GM18508 (cell line): Measurements from ENCODE around the gene ITLN1.
"Not testable (repeated sequence)": the region's sequence is repeated elsewhere in the genome, so short reads cannot be mapped to it uniquely, and the experiment has no call there.

Experiments
- ATAC-seq: cut with Tn5 transposase; IDR thresholded peaks from one replicate; pipeline ENCODE4 v1.9.1; 2021; ENCODE audit warnings: moderate number of reproducible peaks; ENCODE audit not compliant: insufficient read depth, unreplicated experiment

Gene ITLN1

DNA sequence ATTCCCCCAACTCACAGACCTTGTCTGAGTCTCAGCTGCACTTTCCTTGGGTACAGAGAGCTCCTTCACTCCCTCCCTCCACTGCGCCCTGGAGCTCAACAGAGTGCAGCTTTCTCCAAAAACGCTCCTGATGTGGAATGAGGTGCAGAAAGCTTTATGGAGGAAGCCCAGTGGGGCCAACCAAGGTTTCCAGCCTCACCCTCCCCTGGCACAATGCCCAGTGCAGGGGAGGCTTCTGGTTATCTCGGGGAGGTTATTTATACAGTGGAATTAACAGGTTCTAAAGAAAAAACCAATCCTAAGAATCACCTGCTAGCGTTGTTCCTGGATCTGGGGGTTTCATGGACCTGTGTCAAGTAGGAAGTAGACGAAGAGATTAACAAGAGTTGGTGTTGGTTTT is at the start of gene ITLN1:
Gene ITLN1 (minus strand): TSS at position 139 of the 400 bp plus-strand sequence. CDS start 303 bp downstream, outside the sequence.
- ATAC-seq = no peak

DNA sequence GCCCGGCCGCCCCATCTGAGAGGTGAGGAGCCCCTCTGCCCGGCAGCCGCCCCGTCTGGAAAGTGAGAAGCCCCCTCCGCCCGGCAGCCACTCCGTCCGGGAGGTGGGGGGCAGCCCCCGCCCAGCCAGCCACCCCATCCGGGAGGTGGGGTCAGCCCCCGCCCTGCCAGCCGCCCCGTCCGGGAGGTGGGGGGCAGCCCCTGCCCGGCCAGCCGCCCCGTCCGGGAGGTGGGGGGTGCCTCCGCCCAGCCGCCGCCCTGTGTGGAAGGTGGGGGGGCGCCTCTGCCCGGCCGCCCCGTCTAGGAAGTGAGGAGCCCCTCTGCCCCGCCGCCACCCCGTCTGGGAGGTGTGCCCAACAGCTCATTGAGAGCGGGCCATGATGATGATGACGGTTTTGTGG is 48.3 kb upstream of the ITLN1 start:
- not testable (repeated sequence) for ATAC-seq

DNA sequence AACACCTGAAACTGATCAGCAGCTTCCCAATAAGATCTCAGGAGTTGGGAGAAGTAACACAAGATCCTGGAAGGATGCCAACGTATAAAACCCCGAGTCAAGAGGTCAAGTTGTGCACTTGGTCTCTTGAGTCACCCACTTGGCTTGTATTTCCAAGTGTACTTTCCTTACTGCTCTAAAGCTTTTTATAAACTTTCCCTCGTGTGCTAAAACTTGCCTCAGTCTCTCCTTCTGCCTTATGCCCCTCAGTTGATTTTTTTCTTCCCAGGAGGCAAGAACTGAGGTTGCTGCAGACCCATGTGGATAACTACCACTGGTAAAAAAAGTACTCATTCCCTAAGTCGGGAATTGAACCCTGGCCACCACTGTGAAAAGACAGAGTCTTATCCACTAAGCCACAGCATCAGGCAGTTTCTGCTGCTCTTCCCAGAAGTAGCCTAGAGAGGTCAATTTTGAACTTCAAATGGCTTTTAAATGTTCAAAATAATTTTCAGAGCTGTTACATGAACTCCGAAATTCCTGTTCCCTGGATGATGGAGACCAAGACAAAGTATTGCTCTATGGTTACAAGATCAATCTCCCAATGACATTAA is 40.8 kb upstream of the ITLN1 start:
- no peak for ATAC-seq

DNA sequence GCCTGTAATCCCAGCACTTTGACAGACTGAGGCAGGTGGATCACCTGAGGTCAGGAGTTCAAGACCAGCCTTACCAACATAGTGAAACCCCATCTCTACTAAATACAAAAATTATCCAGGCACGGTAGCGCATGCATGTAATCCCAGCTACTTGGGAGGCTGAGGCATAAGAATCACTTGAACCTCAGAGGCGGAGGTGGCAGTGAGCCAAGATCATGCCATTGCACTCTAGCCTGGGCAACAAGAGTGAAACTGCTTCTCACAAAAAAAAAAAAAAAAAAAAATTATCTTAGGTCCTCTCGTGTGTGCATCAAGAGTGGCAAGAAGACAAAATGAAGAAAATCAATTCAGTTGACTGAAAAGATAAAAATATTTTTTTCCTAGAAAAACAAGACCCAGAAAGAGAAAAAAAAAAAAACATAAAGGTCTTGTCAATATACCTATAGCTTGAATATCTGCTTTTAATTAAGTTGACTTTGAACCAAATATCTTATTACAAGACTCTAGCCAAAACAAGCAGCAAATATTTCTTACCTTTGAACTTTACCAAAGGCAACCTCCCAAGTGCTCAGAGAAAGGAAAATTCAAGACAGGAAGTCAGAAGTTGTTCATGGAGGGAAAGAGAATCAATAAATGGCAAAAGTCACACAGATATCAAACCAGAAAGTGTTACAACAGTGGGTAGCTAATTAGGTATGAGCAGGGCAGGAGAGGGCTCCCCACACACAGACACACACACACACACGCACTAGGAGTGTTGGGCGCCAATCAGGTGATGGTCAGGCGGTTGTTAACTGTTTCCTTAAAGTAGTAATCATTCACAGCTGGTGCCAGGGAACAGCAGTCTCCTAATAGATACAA is 40.0 kb upstream of the ITLN1 start:
- no peak for ATAC-seq

DNA sequence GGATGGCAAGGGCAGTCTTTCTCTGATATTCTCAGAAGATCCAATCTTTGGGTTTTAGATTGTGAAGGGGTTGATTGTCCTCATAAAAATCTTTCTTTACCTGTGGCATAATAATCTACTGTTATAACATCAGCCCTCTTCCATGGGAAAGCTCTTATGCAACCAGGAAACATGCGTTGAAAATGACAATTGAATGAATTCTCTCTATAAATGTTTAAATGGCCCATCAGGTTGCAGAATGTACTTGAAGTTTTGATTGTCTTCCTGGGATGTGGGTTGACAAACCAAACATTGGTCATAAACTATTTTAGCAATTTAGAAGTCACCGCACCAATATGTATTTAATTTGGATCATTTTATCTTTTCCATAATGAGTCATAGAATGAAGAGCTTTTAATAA is 31.7 kb upstream of the ITLN1 start:
- no peak for ATAC-seq

DNA sequence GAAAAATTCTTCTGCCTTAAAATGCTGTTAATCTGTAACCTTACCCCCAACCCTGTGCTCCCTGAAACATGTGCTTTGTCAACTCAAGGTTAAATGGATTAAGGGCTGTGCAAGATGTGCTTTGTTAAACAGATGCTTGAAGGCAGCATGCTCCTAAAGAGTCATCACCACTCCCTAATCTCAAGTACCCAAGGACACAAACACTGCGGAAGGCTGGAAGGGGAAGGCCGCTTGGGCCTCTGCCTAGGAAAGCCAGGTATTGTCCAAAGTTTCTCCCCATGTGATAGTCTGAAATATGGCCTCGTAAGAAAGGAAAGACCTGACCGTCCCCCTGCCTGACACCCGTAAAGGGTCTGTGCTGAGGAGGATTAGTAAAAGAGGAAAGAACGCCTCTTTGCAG is 28.2 kb upstream of the ITLN1 start:
- not testable (repeated sequence) for ATAC-seq

DNA sequence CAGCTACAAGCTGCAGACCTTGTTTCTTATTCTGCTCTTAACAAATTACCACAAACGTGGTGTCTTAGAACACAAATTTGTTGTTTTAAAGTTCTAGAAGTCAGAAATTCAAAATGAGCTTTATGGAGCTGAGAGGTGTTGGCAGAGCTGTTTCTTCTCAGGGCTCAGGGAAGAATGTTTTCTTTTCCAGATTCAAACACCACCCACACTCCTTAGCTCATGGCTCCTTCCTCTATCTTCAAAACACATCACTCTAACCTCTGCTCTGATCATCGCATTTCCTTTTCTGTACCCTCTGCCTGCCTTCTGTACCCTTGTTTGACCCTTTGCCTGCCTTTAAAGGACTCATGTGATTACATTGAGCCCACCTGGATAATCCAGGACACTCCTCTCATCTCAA is 26.9 kb upstream of the ITLN1 start:
- ATAC-seq = no peak

DNA sequence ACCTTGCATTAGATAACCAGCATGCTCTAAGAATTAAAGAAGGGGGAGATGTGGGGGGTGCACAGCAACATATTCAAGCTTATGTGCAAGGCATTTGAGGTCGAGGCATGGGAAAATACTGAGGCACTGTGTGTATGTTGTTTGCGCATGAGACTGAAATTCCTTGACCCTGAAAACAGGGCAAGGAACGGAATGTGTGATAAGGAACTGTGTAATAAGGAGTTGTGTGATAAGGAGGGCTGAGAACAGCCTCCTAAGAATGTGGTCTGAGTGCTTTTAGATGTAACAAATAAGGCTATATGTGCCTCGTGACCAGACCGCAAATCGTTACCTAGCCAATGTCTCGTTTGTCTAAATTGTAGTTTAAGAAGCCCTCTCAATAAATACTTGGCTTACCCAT is 26.5 kb upstream of the ITLN1 start:
- no peak for ATAC-seq

DNA sequence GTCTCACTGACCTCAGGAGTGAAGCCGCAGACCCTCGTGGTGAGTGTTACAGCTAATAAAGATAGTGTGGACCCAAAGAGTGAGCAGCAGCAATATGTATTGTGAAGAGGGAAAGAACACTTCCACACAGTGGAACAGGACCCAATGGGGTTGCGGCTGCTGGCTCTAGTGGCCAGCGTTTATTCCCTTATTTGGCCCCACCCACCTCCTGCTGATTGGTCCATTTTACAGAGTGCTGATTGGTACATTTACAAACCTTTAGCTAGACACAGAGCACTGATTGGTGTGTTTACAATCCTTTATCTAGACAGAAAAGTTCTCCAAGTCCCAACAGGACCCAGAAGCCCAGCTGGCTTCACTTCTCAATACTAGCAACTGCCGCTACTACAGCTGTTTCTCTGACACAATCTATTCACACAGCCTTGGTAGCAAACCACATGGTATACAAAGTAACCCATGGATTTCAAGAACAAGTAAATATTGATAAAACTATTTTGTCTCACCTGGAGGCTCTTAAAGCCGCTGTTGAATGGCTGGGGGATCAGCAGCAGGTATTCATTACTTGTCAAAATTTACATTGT is 25.3 kb upstream of the ITLN1 start:
- ATAC-seq = no peak

DNA sequence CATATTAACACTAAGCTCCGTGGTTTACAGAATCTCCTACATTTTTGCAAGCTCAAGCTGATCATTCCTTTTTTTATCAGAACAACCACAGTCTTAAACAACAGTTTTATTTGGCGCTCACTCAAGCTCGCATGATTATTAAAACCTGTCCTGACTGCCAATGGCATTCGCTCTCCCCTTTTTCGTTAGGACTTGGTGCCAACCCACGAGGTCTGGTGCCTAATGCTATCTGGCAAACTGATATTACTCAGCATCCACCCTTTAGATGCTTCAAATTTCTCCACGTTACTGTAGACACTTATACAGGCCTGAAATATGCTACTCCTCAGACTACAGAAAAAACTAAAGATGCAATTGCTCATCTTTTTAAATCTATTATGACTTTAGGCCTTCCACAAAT is 23.0 kb upstream of the ITLN1 start:
- no peak for ATAC-seq

DNA sequence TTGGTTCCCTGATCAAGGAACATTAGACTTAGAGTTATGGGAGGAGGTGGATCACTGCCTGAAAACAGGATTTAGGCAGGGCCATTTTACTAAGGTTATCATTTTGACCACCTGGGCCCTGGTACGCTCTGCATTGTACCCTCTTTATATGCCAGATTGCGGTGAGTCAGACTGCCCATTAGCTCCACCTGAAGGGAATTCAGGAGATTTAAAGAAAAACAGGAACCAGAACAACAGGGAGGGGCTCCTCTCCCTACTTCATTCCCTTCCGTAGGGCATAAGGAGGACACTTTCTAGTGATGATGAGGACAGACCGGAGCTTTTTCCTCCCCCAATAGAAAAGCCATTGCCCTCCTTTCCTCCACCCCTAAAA is 20.6 kb upstream of the ITLN1 start:
- no peak for ATAC-seq

DNA sequence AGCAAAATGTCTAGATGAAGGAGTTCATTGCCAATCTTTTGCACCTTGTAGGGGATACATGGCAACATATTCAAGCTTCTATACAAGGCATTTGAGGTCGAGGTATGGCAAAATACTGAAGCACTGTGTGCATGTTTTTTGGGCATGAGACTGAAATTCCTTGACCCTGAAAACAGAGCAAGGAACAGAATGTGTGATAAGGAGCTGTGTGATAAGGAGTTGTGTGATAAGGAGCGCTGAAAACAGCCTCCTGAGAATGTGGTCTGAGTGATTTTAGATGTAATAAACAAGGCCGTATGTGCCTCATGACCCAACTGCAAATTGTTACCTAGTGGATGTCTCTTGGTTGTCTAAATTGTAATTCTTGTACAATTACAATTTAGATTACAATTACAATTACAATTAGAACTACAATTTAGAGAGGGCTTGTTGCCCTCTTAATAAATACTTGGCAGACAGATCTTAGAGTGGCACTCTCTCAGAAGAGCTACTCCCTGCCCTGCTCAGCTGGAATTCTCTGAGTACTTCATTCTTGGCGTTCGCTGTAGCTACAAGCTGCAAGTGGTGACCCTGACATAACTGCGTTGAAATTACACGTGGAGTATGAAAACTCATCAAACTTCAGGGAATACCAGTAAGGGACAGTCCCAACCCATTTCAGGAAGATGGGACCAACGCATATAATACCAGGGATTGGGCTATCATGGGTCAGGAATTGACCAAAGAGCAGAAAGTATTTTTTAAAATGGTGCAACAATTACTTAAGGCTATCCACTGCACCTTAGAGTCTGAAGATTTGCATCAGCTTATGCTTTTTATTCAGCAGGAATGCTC is 20.0 kb upstream of the ITLN1 start:
- no peak for ATAC-seq

DNA sequence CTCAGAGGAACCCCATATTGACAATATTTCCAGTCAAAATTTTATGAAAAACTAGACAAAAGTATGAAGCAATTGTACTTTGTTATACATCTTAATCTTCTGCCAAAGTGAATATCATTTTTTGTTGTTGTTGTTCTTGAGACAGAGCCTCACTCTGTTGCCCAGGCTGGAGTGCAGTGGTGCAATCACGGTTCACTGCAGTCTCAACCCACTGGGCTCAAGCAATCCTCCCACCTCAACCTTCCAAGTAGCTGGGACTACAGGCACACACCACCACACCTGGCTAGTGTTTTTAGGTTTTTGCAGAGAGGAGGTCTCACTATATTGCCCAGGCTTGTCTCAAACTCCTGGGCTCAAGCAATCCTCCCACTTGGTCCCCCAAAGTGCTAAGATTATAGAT is 17.3 kb upstream of the ITLN1 start:
- not testable (repeated sequence) for ATAC-seq

DNA sequence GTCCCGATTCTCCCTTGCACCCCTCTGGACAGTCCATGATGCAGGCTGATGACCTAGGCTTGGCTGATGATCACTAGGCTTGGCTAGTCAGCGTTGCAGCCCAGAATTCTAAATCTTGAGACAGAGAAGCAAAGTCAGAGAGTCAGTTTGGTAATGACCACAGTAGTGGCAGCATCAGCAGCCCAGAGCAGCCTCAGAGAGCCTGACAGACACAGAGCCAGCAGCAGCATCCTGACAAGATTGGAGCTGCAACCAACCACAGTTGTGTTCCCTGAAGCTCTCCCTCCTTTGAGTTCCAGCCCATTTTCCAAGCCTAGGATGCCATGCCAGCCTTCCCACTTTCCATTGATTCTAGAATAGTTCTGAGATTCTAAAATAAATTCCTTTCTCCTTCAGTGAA is 16.8 kb upstream of the ITLN1 start:
- ATAC-seq = no peak

DNA sequence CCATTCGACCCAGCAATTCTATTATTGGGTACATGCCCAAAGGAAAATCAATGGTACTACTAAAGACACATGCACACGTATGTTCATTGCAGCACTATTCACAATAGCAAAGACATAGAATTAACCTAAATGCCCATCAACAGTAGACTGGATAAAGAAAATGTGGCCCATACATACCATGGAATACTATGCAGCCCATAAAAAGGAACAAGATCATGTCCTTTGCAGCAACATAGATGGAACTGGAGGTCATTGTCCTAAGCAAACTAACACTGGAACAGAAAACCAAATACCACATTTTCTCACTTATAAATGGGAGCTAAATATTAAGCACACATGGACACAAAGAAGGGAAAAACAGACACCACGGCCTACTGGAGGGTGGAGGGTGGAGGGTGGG is 15.7 kb upstream of the ITLN1 start:
- not testable (repeated sequence) for ATAC-seq

DNA sequence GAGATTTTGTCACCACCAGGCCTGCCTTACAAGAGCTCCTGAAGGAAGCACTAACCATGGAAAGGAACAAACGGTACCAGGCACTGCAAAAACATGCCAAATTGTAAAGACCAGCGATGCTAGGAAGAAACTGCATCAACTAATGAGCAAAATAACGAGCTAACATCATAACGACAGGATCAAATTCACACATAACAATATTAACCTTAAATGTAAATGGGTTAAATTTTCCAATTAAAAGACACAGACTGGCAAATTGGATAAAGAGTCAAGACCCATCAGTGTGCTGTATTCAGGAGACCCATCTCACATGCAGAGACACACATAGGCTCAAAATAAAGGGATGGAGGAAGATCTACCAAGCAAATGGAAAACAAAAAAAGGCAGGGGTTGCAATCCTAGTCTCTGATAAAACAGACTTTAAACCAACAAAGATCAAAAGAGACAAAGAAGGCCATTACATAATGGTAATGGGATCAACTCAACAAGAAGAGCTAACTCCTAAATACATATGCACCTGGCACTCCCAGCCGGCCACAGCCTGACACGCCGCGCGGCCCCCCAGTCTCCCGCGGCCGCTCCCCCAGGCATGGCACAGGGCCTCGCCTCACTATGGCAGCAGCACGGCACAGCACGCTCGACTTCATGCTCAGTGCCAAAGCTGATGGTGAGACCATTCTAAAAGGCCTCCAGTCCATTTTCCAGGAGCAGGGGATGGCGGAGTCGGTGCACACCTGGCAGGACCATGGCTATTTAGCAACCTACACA is 9.6 kb upstream of the ITLN1 start:
- ATAC-seq = not testable (repeated sequence)

DNA sequence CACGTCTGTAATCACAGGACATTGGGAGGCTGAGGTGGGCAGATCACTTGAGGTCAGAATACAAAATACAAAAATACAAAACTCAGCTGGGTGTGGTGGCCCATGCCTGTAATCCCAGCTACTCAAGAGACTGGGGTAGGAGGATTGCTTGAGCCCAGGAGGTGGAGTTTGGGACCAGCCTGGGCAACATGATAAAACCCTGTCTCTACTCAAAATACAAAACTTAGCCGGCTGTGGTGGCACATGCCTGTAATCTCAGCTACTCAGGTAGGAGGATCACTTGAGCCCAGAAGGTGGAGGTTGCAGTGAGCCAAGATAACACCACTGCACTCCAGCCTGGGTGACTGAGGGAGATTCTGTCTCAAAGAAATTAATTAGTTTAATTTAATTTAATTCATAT is 6.5 kb upstream of the ITLN1 start:
- ATAC-seq = no peak

DNA sequence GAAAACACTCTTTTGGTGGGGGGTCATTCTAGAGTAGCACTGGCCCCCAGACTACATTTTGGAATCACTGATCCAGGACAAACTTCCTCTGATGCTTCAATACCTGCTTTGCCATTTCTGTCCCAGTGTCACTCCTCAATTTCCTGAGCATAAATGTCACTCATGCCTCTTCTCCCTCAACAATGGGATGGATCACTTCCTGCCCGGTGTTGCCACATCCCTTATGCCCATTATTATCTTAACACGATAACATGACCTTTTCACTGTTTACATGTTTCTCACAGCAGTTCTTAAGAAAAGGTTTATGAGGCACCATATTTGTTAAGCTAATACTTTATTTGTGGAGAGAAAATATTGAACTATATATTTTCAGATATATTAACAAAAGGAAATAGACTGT is 3.9 kb upstream of the ITLN1 start:
- no peak for ATAC-seq

DNA sequence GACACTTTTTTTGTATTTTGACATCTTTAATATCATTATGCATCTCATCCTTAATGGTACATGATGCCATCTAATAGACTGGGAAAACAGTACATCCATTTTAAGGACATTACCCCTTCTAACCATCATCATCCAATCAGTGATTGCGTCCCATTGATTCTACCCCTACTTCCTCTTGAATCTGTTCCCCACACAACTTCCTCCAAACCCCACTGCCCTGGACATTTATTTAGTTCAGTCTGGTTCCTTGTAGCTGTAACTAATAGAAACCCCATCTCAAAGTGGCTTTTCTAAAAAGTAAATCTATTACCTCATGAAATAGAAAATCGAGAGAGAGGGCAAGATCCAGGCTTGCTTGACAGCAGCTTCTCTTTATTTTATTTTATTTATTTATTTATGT is 2.1 kb upstream of the ITLN1 start:
- ATAC-seq = no peak

DNA sequence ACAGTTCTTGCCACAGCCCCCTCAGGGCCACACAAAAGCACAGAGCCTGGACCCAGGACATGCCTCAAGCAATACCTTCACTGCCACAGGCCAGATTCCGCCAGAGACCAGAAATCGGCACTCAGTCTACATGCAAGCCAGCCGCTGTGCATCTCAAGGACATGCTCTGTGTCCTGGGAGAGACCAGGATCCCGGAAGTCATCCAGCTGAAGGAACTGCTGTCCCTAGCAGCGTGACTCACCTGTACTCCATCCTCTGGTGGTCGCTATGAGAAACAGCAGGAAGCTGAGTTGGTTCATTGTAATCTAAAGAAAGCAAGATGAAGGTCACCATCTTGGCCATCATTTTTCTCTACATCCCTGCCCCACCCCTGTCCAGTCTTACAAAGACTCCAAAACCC is 401 bp downstream of the ITLN1 start:
- no peak for ATAC-seq
